SH-SY5Y (cell line): ENCODE measurements around the gene AGPAT3.

Experiments used
- GATA2 ChIP-seq: IDR thresholded peaks from 2 replicates; pipeline ENCODE4 v1.6.1; 2011; ENCODE audit warnings: mild to moderate bottlenecking, low read depth, low read length
- GATA3 ChIP-seq: IDR thresholded peaks from 2 replicates; pipeline ENCODE4 v1.6.1; 2011; ENCODE audit warnings: low read depth, mild to moderate bottlenecking, low read length, moderate library complexity

DNA sequence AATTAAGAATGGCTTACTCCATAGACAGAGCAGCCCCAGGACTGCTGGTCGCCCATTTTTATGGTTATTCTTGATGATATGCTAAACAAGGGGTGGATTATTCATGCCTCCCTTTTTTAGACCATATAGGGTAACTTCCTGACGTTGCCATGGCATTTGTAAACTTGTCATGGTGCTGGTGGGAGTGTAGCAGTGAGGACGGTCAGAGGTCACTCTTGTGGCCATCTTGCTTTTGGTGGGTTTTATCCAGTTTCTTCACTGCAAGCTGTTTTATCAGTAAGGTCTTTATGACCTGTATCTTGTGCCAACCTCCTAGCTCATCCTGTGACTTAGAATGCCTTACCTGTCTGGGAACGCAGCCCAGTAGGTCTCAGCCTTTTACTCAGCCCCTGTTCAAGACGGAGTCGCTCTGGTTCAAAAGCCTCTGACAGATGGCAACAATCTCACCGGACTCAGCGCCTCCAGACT lies 5.2 kb upstream of the AGPAT3 start:
- TF ChIP-seq GATA2 (no peak), GATA3 (no peak)
